IMR-90 (cell line): ENCODE results near the gene IL22. TPM values are rescaled to one million over a fixed set of nuclear protein-coding genes. Genes with fewer than 3 reads are reported as not detected.

Experiments
- ATAC-seq: fragments of 200-7000 bp; cut with Tn5 transposase; 2 replicates; pipeline ENCODE4 v1.9.1; 2020; ENCODE audit warnings: low read depth, mild to moderate bottlenecking, moderate library complexity
- BruUV-seq: library from RNA; stranded (reverse); fragments of 400-500 nt; replicated peaks from 2 replicates; lab custom pipeline; 2021; lab: Mats Ljungman, UMichigan
- CTCF ChIA-PET: fragments of 300-600 bp; formaldehyde crosslinking; extraction: SDS; loops from one replicate; lab custom pipeline; 2021; ENCODE audit warnings: antibody characterized with exemption; lab: Yijun Ruan, JAX
- POLR2A ChIA-PET: fragments of 300-600 bp; sonication (Branson Sonifier 250); formaldehyde crosslinking; loops from one replicate; lab custom pipeline; 2022; ENCODE audit warnings: antibody characterized with exemption; ENCODE audit not compliant: unreplicated experiment; lab: Charles Lee
- DNase-seq: peaks from one replicate; pipeline ENCODE4 v3.0.0; 2013
- H2AFZ ChIP-seq: replicated peaks from 2 replicates; pipeline ENCODE3; 2013; ENCODE audit warnings: low read length, mild to moderate bottlenecking; ENCODE audit not compliant: poor library complexity
- H2AK5ac ChIP-seq: 2 replicates; pipeline ENCODE4 v1.6.1; 2013; ENCODE audit warnings: low read depth, low read length, inconsistent platforms
- H2AK9ac ChIP-seq: replicated peaks from 2 replicates; pipeline ENCODE3; 2013; ENCODE audit warnings: mild to moderate bottlenecking, low read depth, low read length, moderate library complexity; ENCODE audit not compliant: poor library complexity
- H2BK120ac ChIP-seq: 2 replicates; pipeline ENCODE4 v1.6.1; 2013; ENCODE audit warnings: low read depth, low read length, inconsistent platforms
- H2BK15ac ChIP-seq: 3 replicates; pipeline ENCODE4 v1.6.1; 2013; ENCODE audit warnings: low read depth, low read length, inconsistent platforms
- H2BK20ac ChIP-seq: 2 replicates; pipeline ENCODE4 v1.6.1; 2013; ENCODE audit warnings: low read depth, mild to moderate bottlenecking, inconsistent platforms, low read length, moderate library complexity
- H2BK5ac ChIP-seq: 2 replicates; pipeline ENCODE4 v1.6.1; 2013; ENCODE audit warnings: mild to moderate bottlenecking, low read depth, low read length, inconsistent platforms; ENCODE audit not compliant: poor library complexity, severe bottlenecking
- H3K14ac ChIP-seq: replicated peaks from 2 replicates; pipeline ENCODE4 v1.6.1; 2013; ENCODE audit warnings: low read depth, low read length, inconsistent platforms
- H3K18ac ChIP-seq: 2 replicates; pipeline ENCODE4 v1.6.1; 2013; ENCODE audit warnings: low read depth, low read length, control low read depth
- H3K23ac ChIP-seq: 2 replicates; pipeline ENCODE4 v1.6.1; 2013; ENCODE audit warnings: low read depth, low read length, inconsistent platforms
- H3K27ac ChIP-seq: 2 replicates; pipeline ENCODE4 v1.5.1; 2013; ENCODE audit warnings: mild to moderate bottlenecking, control low read depth, low read length; ENCODE audit not compliant: insufficient read depth
- H3K27me3 ChIP-seq: 2 replicates; pipeline ENCODE4 v1.6.1; 2013; ENCODE audit warnings: low read length; ENCODE audit not compliant: control insufficient read depth, insufficient read depth
- H3K36me3 ChIP-seq: 2 replicates; pipeline ENCODE4 v1.6.1; 2013; ENCODE audit warnings: low read length, mixed read lengths; ENCODE audit not compliant: control insufficient read depth, insufficient read depth
- H3K4ac ChIP-seq: 2 replicates; pipeline ENCODE4 v1.6.1; 2013; ENCODE audit warnings: low read depth, low read length, inconsistent platforms
- H3K4me1 ChIP-seq: 2 replicates; pipeline ENCODE4 v1.6.1; 2013; ENCODE audit warnings: low read length, mixed read lengths; ENCODE audit not compliant: control insufficient read depth, insufficient read depth
- H3K4me2 ChIP-seq: 2 replicates; pipeline ENCODE4 v1.6.1; 2013; ENCODE audit warnings: low read depth, mild to moderate bottlenecking, control low read depth, low read length, moderate library complexity
- H3K4me3 ChIP-seq: 2 replicates; pipeline ENCODE4 v1.5.1; 2013; ENCODE audit warnings: low read depth, mild to moderate bottlenecking, control low read depth, low read length, moderate library complexity; ENCODE audit not compliant: insufficient read depth
- H3K56ac ChIP-seq: 2 replicates; pipeline ENCODE4 v1.6.1; 2013; ENCODE audit warnings: low read length, inconsistent platforms; ENCODE audit not compliant: insufficient read depth; ENCODE audit errors: extremely low read depth
- H3K79me1 ChIP-seq, 2 experiments: 2 replicates each; pipeline ENCODE4 v1.6.1; 2013; ENCODE audit warnings: low read length in 2 of 2, inconsistent platforms in 1 of 2, low read depth in 1 of 2
- H3K9ac ChIP-seq: 2 replicates; pipeline ENCODE4 v1.6.1; 2013; ENCODE audit warnings: low read depth, low read length, control low read depth
- H3K9me1 ChIP-seq: 2 replicates; pipeline ENCODE4 v1.6.1; 2013; ENCODE audit warnings: low read length, inconsistent platforms; ENCODE audit not compliant: insufficient read depth
- H3K9me3 ChIP-seq: 2 replicates; pipeline ENCODE4 v1.6.1; 2013; ENCODE audit warnings: low read length; ENCODE audit not compliant: control insufficient read depth, insufficient read depth
- H4K20me1 ChIP-seq: 2 replicates; pipeline ENCODE4 v1.6.1; 2013; ENCODE audit warnings: low read length, inconsistent platforms; ENCODE audit not compliant: insufficient read depth
- H4K5ac ChIP-seq: 2 replicates; pipeline ENCODE4 v1.6.1; 2013; ENCODE audit warnings: mild to moderate bottlenecking, low read depth, low read length, control low read depth
- H4K8ac ChIP-seq, 2 experiments: 2 replicates each; pipeline ENCODE4 v1.6.1; 2013; ENCODE audit warnings: low read depth in 2 of 2, low read length in 2 of 2, control low read depth in 1 of 2, inconsistent platforms in 1 of 2
- H4K91ac ChIP-seq: 2 replicates; pipeline ENCODE4 v1.6.1; 2013; ENCODE audit warnings: low read depth, low read length, inconsistent platforms; ENCODE audit not compliant: insufficient read depth
- BHLHE40 ChIP-seq: fragments of 150-350 bp; IDR thresholded peaks from 2 replicates; pipeline ENCODE4 v1.6.1; 2016; ENCODE audit warnings: mild to moderate bottlenecking, low read depth, low read length
- CEBPB ChIP-seq: IDR thresholded peaks from 2 replicates; pipeline ENCODE4 v1.6.1; 2012; ENCODE audit warnings: low read depth, low read length, improper control_type of control experiment
- CHD1 ChIP-seq: IDR thresholded peaks from 2 replicates; pipeline ENCODE4 v1.6.1; 2012; ENCODE audit warnings: low read depth, low read length, improper control_type of control experiment
- CTCF ChIP-seq: conservative IDR thresholded peaks from 2 replicates; pipeline ENCODE4 v1.5.1; 2012; ENCODE audit warnings: mild to moderate bottlenecking, low read depth, low read length, improper control_type of control experiment
- FOS ChIP-seq: fragments of 150-350 bp; IDR thresholded peaks from 2 replicates; pipeline ENCODE4 v1.6.1; 2016; ENCODE audit warnings: low read depth, low read length
- MAFK ChIP-seq: IDR thresholded peaks from 2 replicates; pipeline ENCODE4 v1.6.1; 2012; ENCODE audit warnings: low read depth, low read length, improper control_type of control experiment
- MAZ ChIP-seq: IDR thresholded peaks from 2 replicates; pipeline ENCODE4 v1.6.1; 2012; ENCODE audit warnings: low read depth, mild to moderate bottlenecking, low read length, improper control_type of control experiment, moderate library complexity, borderline replicate concordance
- MXI1 ChIP-seq: IDR thresholded peaks from 2 replicates; pipeline ENCODE4 v1.6.1; 2012; ENCODE audit warnings: low read depth, mild to moderate bottlenecking, low read length, moderate library complexity, borderline replicate concordance
- POLR2A ChIP-seq: IDR thresholded peaks from 2 replicates; pipeline ENCODE4 v1.6.1; 2012; ENCODE audit warnings: mild to moderate bottlenecking, low read depth, low read length
- RAD21 ChIP-seq: IDR thresholded peaks from 2 replicates; pipeline ENCODE4 v1.6.1; 2012; ENCODE audit warnings: low read length, improper control_type of control experiment
- RCOR1 ChIP-seq: IDR thresholded peaks from 2 replicates; pipeline ENCODE4 v1.6.1; 2012; ENCODE audit warnings: mild to moderate bottlenecking, low read length, improper control_type of control experiment; ENCODE audit not compliant: insufficient replicate concordance
- USF2 ChIP-seq: fragments of 150-350 bp; IDR thresholded peaks from 2 replicates; pipeline ENCODE4 v1.6.1; 2017; ENCODE audit warnings: mild to moderate bottlenecking, antibody characterized with exemption, low read length, low read depth
- WGBS, 2 experiments: methylation state at CpG; one replicate each; pipeline versions ENCODE4 v1.1.5 to v1.1.7; 2013; ENCODE audit warnings: missing lambda C conversion rate in 2 of 2; ENCODE audit not compliant: insufficient read length in 1 of 2; ENCODE audit errors: extremely low coverage in 2 of 2; 5-methylcytosine and 5-hydroxymethylcytosine counted together
- dilution Hi-C: fragments of 300-500 bp; cut with HindIII; formaldehyde crosslinking; loops from one replicate; pipeline ENCODE4 v1.14.3; 2018; ENCODE audit warnings: low sequenced_read_pairs; ENCODE audit not compliant: unreplicated experiment
- in situ Hi-C: fragments of 300-500 bp; cut with MboI; formaldehyde crosslinking; loops from 3 replicates; pipeline ENCODE4 v1.14.3; 2019; ENCODE audit warnings: low sequenced_read_pairs, inconsistent platforms, mixed read lengths
- intact Hi-C: fragments of 100-400 bp; cut with micrococcal nuclease; formaldehyde crosslinking; loops from 2 replicates; pipeline ENCODE4 v1.10.0; 2022
- polyA plus RNA-seq, 3 experiments: library from polyadenylated mRNA; depleted of rRNA; stranded (reverse); fragments of >200 nt; gene quantifications; 2 replicates each; pipeline ENCODE4 v1.2.3, GENCODE V29; 2012; ENCODE audit warnings: low replicate concordance in 1 of 3
- total RNA-seq: library from RNA; depleted of rRNA; stranded (reverse); fragments of >200 nt; gene quantifications from 2 replicates; pipeline ENCODE4 v1.2.3, GENCODE V29; 2012

IL22 gene
- total and polyA plus RNA-seq, 2 of the 4 experiments (the other 2 are of a cell fraction), result not detected

- TF ChIP-seq MAZ, result no peak
Measured at GRCh38 chr12:68224613-68225285, 28.7 kb downstream of the IL22 start (continued).

- no peak overlapping the region for H3K14ac ChIP-seq
- H4K5ac ChIP-seq, result no peak overlapping the region
- POLR2A ChIA-PET, result no interaction called here
- H3K9me3 ChIP-seq, result no peaks in the 10 kb centered on the region
- H3K23ac ChIP-seq, result no peak overlapping the region
- DNase-seq (peak; percentile 89), ATAC-seq (peak; percentile 97)
- H3K56ac ChIP-seq, result no peak overlapping the region
- no CpG with 5 or more reads among the region's 12 CpGs for WGBS, 2 experiments
- intact Hi-C loops, result loop anchor here (1.0 to 10.0 kb wide), 6 partner anchors 94 to 866 kb away; partner anchors contain the start of genes MDM2 and RAP1B
- BruUV-seq, result no TSS peak
- H4K8ac ChIP-seq, result no peak overlapping the region
- no peak overlapping the region for H2BK20ac ChIP-seq
- H3K4ac ChIP-seq, result no peak overlapping the region
- peak overlapping the region; percentile 86 for H3K4me2 ChIP-seq
- in situ Hi-C loops, result no loop called here
- no peak overlapping the region for H3K27ac ChIP-seq
- H2BK120ac ChIP-seq, result no peak overlapping the region
- no peak overlapping the region for H3K18ac ChIP-seq
- no peaks in the 10 kb centered on the region for H3K79me1 ChIP-seq
- H4K20me1 ChIP-seq, result no peaks in the 10 kb centered on the region
- H2AK5ac ChIP-seq, result no peak overlapping the region
- no peaks in the 10 kb centered on the region for H3K9me1 ChIP-seq
- CTCF ChIA-PET, result interaction anchor here (0.5 to 3.3 kb wide), 15 partner anchors 9 to 517 kb away, joined by 3 to 25 read pairs (median 3); partner anchors contain the start of gene MDM1
- H2AK9ac ChIP-seq, result no peak overlapping the region
- peaks cover 2% of the 10 kb centered on the region; the same call in 1 of the 2 replicates for H3K4me1 ChIP-seq
- H2AFZ ChIP-seq, result peak overlapping the region; percentile 87
- no peak overlapping the region for H4K91ac ChIP-seq
- H3K4me3 ChIP-seq, result peak overlapping the region; percentile 17; the same call in 1 of the 2 replicates
- no peaks in the 10 kb centered on the region for H3K36me3 ChIP-seq
- dilution Hi-C loops, result loop anchor here (25.0 kb wide), 1 partner anchor 89 kb away; no protein-coding TSS in a partner anchor
- H2BK15ac ChIP-seq, result no peak overlapping the region
- no peaks in the 10 kb centered on the region for H3K27me3 ChIP-seq
- H2BK5ac ChIP-seq, result no peak overlapping the region
- no peak overlapping the region for H3K9ac ChIP-seq
- TF ChIP-seq USF2 (no peak; the same call in 1 of the 2 replicates), BHLHE40 (no peak), MXI1 (no peak), FOS (no peak), CEBPB (no peak), CHD1 (no peak), POLR2A (0 out of 2 replicates have a peak, but pooled peaks have one; percentile 46), CTCF (peak; percentile 95), RAD21 (peak; percentile 99), MAFK (no peak), RCOR1 (no peak), MAZ (peak; percentile 33; the same call in 1 of the 2 replicates)
Measured at GRCh38 chr12:68223067-68223747, 30.2 kb downstream of the IL22 start.
